ENCODE results near the gene RWDD1. TPM values are rescaled to one million over a fixed set of nuclear protein-coding genes. Genes with fewer than 3 reads are reported as not detected.
A peak's percentile ranks its signal among the peaks of the same experiment; 100 is the strongest.

The RWDD1 gene
- total RNA-seq, 4 donors from 2014 or later = 56.1 to 77.3 (median 60.3) TPM

DNA sequence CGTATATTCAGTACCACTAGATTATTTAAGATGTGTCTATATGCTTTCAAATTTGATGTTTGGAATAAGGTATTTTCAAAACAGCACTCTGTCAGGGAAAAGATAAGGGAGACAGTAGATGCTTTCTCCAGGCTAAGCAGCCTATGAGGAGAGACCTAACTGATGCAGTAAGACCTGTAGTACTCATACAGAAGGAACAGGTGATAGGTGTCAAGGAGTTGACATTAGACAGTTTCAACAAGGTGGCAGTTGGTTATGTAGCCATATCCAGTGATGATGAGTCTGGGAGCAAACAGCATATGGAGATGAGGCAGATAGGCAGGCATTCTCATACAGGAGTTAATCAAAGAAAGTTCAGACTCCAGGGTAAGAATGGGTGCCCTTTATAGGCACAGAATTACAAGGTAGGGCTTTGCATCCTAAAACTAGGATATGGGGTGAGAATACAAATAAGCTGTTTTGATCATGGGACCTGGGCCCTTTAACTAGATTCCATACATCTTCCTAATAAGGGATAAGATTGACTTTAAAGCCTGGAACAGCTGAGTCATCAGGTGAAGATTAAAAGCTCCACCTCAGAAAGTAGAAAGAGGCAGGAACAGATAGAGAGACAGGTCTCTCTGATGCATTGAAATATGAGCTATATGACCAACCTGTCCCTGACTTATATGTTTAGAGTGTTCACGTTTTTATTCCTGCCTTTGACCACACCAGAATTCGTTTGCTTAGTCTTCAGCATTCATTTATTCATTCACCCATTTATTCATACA lies 52.9 kb downstream of the RWDD1 start:
- Histone ChIP-seq H3K4me1 (no peaks in the 10 kb centered on the region), H3K4me3 (no peak overlapping the region), H3K27me3 (no peaks in the 10 kb centered on the region), H3K36me3 (no peaks in the 10 kb centered on the region), H3K9me3 (no peaks in the 10 kb centered on the region), H3K27ac (no peak overlapping the region)
- no peak for TF ChIP-seq POLR2AphosphoS5 (IDR thresholded peaks at IDR 0.05)
- TF ChIP-seq, protein P1, sequence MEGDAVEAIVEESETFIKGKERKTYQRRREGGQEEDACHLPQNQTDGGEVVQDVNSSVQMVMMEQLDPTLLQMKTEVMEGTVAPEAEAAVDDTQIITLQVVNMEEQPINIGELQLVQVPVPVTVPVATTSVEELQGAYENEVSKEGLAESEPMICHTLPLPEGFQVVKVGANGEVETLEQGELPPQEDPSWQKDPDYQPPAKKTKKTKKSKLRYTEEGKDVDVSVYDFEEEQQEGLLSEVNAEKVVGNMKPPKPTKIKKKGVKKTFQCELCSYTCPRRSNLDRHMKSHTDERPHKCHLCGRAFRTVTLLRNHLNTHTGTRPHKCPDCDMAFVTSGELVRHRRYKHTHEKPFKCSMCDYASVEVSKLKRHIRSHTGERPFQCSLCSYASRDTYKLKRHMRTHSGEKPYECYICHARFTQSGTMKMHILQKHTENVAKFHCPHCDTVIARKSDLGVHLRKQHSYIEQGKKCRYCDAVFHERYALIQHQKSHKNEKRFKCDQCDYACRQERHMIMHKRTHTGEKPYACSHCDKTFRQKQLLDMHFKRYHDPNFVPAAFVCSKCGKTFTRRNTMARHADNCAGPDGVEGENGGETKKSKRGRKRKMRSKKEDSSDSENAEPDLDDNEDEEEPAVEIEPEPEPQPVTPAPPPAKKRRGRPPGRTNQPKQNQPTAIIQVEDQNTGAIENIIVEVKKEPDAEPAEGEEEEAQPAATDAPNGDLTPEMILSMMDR (IDR thresholded peaks at IDR 0.05) = no peak
- ATAC-seq = no peak
- WGBS, 2 donors (ENCODE audit: low coverage in 1 of 2) = 49 to 55% methylated on average over 3 of the region's 3 CpGs

DNA sequence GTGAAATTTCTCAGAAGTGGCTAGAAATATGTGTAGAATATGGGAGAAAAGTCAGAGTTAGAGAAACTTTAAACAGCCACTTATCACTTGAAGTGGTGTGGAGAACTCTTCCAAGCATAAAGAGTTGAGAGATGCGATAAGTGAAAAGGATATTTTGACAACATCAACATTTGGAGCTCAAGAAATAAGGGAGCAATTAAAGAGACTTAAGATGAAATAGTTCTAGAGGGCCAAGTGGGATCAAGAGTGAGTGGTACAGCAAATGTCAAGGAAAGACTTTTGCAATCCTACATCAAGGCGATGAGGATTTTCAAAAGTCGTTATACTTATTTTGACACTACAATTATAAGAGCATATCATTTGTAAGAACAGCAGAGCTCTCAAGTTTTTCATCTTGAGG lies 54.6 kb downstream of the RWDD1 start:
- TF ChIP-seq, protein P1 (IDR thresholded peaks at IDR 0.05) = no peak
- TF ChIP-seq EP300 (IDR thresholded peaks at IDR 0.05) = no peak
- no peak for TF ChIP-seq POLR2AphosphoS5 (IDR thresholded peaks at IDR 0.05)
- no peak for TF ChIP-seq POLR2A (IDR thresholded peaks at IDR 0.05)
- ATAC-seq = no peak
- H3K9me3 ChIP-seq = no peaks in the 10 kb centered on the region
- H3K27ac ChIP-seq = no peak overlapping the region
- no peaks in the 10 kb centered on the region for H3K4me1 ChIP-seq
- no peaks in the 10 kb centered on the region for H3K36me3 ChIP-seq
- no peaks in the 10 kb centered on the region for H3K27me3 ChIP-seq
- 82 to 88% methylated on average over 3 of the region's 3 CpGs for WGBS, 2 donors (ENCODE audit: low coverage in 1 of 2)
- H3K4me3 ChIP-seq = no peak overlapping the region

DNA sequence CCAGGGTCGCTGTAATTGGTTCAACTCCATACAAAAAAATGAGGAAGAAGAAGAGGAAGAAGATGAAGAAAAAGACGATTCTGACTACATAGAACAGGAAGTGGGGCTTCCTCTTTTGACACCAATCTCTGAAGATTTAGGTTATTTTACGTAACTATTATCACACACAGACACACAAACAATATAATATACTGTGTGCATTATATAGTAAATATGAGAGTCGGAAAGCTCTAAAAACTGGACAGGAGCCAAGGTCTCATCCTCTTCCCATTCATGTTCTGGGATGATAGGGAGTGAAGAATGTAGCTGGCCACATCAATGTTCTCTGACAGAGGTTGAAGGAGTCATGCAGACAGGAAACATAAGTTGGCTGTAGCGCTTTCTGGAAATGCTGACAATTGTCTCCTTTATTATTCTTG lies 58.3 kb downstream of the RWDD1 start:
- H3K9me3 ChIP-seq = no peaks in the 10 kb centered on the region
- H3K27me3 ChIP-seq = no peaks in the 10 kb centered on the region
- H3K36me3 ChIP-seq = peaks cover 0 to 30% of the 10 kb centered on the region in 2 donors
- H3K4me3 ChIP-seq = no peak overlapping the region
- H3K4me1 ChIP-seq = no peaks in the 10 kb centered on the region
- no peak overlapping the region for H3K27ac ChIP-seq
- TF ChIP-seq POLR2AphosphoS5 (IDR thresholded peaks at IDR 0.05) (no peak), EP300 (IDR thresholded peaks at IDR 0.05) (no peak), POLR2A (IDR thresholded peaks at IDR 0.05) (no peak)
- TF ChIP-seq, protein P1 (IDR thresholded peaks at IDR 0.05) = no peak
- WGBS, 2 donors (ENCODE audit: low coverage in 1 of 2) = 61 to 75% methylated on average over 5 of the region's 5 CpGs
- no peak for ATAC-seq

DNA sequence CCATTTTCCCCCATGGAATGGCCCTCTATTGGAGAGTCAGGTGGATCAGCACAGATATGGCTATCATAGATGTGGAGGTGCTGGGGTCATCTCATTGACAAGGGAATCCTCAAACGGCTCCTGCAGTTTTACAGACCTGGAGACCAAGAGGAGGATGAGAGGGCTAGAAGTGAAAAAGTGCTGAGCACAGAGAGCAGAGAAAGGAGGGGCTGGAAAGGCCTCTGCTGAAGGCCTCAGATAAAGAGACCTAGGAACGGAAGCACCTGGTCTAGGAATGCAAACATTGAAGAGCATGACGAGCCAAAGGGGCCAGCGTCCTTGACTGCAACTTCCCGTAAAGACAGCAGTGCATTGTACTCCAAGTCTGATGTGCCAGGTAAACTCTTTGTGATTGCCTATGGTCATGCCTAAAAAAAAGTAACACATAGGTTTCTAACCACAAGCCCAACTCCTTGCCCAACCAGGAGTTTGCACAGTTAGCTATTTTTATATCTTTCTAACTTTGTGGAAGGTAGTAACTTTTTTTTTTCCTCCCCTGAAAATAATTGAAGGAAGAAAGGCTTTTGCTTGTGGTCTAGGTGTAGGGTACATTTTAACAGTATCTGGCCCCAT lies 60.2 kb downstream of the RWDD1 start:
- Histone ChIP-seq H3K9me3 (no peaks in the 10 kb centered on the region), H3K27ac (no peak overlapping the region), H3K4me1 (no peaks in the 10 kb centered on the region), H3K27me3 (no peaks in the 10 kb centered on the region), H3K4me3 (no peak overlapping the region), H3K36me3 (peaks cover 0 to 34% of the 10 kb centered on the region in 2 donors)
- TF ChIP-seq POLR2AphosphoS5 (IDR thresholded peaks at IDR 0.05) (no peak), EP300 (IDR thresholded peaks at IDR 0.05) (no peak), POLR2A (IDR thresholded peaks at IDR 0.05) (no peak)
- TF ChIP-seq, protein P1 (IDR thresholded peaks at IDR 0.05) = no peak
- peak; percentile 50 for ATAC-seq
- 45 to 90% methylated on average over 2 to 5 of the region's 5 CpGs for WGBS, 2 donors (ENCODE audit: low coverage in 1 of 2)

DNA sequence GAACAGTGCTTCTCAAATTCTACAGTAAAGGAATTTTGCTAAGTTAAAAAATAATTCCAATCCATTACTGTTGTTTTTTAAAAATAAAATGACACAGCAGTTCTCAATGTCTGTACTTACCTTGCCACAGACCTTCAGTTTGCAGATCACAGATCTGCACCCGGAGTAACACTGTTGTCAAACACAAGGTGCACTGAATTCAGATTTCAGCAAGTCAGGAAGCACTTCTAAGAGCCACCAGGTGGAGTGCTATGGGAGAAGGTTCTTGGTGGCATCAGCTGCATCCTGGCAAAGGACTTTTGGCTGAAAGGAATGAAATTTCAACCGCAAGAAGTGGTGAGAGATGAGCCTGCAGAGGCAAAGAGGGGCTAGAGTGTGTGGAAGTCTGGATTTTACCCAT lies 62.4 kb downstream of the RWDD1 start:
- no peaks in the 10 kb centered on the region for H3K27me3 ChIP-seq
- 100% methylated on average over 1 to 2 of the region's 2 CpGs for WGBS, 2 donors (ENCODE audit: low coverage in 1 of 2)
- H3K27ac ChIP-seq = no peak overlapping the region
- no peaks in the 10 kb centered on the region for H3K9me3 ChIP-seq
- no peak for ATAC-seq
- H3K4me1 ChIP-seq = no peaks in the 10 kb centered on the region
- H3K36me3 ChIP-seq = peaks cover 0 to 40% of the 10 kb centered on the region in 2 donors
- TF ChIP-seq, protein P1 (IDR thresholded peaks at IDR 0.05) = no peak
- TF ChIP-seq POLR2AphosphoS5 (IDR thresholded peaks at IDR 0.05) (no peak), POLR2A (IDR thresholded peaks at IDR 0.05) (no peak), EP300 (IDR thresholded peaks at IDR 0.05) (no peak)
- no peak overlapping the region for H3K4me3 ChIP-seq

Data from gastroesophageal sphincter (tissue), 4 donors.